Measurements from ENCODE around the gene ATP11A. TPM values are rescaled to one million over a fixed set of nuclear protein-coding genes. Genes with fewer than 3 reads are reported as not detected.

The ATP11A gene
- total RNA-seq, 1 donor from 2014 or later = 281 TPM

DNA sequence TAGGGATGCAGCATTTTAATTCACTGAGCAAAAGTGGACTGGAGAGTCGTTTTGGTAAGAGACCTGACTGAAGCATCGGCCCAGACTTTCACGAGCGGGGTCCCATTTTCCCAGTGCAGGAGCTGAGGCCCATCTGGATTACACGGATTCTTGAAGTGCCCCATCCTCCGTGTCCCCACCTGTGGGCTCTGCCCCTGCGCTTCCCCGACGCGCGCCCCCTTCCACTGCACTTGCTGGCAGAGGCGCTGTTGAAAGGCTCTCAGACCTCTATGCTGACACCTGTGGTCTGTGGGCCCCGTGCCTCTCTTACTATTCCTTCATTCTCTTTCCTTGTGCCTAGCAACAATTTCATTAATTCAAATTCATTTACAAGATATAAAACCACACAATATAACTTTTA is 228.9 kb downstream of the ATP11A start:
- H3K36me3 ChIP-seq = no peaks in the 10 kb centered on the region

GRCh38 chr13:112923962-112924361 is 234.1 kb downstream of the ATP11A start:
- Histone ChIP-seq H3K4me3 (no peak overlapping the region), H3K9me3 (peaks cover 4% of the 10 kb centered on the region), H3K27me3 (ENCODE audit: low read depth) (no peaks in the 10 kb centered on the region), H3K4me1 (peaks cover 5% of the 10 kb centered on the region), H3K36me3 (no peaks in the 10 kb centered on the region), H3K27ac (no peak overlapping the region)
- ATAC-seq = no peak
- no peak for DNase-seq
- TF ChIP-seq, protein P1, sequence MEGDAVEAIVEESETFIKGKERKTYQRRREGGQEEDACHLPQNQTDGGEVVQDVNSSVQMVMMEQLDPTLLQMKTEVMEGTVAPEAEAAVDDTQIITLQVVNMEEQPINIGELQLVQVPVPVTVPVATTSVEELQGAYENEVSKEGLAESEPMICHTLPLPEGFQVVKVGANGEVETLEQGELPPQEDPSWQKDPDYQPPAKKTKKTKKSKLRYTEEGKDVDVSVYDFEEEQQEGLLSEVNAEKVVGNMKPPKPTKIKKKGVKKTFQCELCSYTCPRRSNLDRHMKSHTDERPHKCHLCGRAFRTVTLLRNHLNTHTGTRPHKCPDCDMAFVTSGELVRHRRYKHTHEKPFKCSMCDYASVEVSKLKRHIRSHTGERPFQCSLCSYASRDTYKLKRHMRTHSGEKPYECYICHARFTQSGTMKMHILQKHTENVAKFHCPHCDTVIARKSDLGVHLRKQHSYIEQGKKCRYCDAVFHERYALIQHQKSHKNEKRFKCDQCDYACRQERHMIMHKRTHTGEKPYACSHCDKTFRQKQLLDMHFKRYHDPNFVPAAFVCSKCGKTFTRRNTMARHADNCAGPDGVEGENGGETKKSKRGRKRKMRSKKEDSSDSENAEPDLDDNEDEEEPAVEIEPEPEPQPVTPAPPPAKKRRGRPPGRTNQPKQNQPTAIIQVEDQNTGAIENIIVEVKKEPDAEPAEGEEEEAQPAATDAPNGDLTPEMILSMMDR (IDR thresholded peaks at IDR 0.05) = no peak
- intact Hi-C loops (cut with DNase I) = no loop called here

More for the DNA sequence above, 228.9 kb downstream of the ATP11A start:
- ATAC-seq (no peak), DNase-seq (no peak)
- intact Hi-C loops (cut with DNase I) = no loop called here
- no peaks in the 10 kb centered on the region for H3K9me3 ChIP-seq
- no peak overlapping the region for H3K27ac ChIP-seq
- no peak overlapping the region for H3K4me3 ChIP-seq
- no peaks in the 10 kb centered on the region for H3K4me1 ChIP-seq
- TF ChIP-seq, protein P1 (IDR thresholded peaks at IDR 0.05) = no peak
- H3K27me3 ChIP-seq (ENCODE audit: low read depth) = no peaks in the 10 kb centered on the region

- intact Hi-C loops (cut with DNase I) = no loop called here
- Histone ChIP-seq H3K4me1 (peaks cover 9% of the 10 kb centered on the region), H3K4me3 (no peak overlapping the region), H3K27ac (no peak overlapping the region), H3K9me3 (peaks cover 4% of the 10 kb centered on the region), H3K27me3 (ENCODE audit: low read depth) (peaks cover 2% of the 10 kb centered on the region), H3K36me3 (no peaks in the 10 kb centered on the region)
- ATAC-seq (no peak), DNase-seq (no peak)
- TF ChIP-seq, protein P1 (IDR thresholded peaks at IDR 0.05) = no peak
Measured at GRCh38 chr13:112924365-112924764, 234.5 kb downstream of the ATP11A start.

DNA sequence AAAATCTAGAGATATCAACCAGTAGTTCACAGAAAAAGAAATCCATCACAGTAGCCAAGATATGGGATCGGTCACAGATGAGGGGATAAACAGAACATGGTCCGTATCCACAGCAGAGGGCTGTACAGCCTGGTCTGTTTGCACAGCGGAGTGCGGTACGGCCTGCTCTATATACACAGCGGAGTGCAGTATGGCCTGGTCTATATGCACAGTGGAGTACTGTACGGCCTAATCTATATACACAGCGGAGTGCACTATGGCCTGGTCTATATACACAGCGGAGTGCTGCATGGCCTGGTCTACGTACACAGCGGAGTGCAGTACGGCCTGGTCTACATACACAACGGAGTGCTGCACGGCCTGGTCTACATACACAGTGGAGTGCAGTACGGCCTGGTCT is 236.2 kb downstream of the ATP11A start:
- Histone ChIP-seq H3K4me3 (no peak overlapping the region), H3K9me3 (peaks cover 4% of the 10 kb centered on the region), H3K4me1 (peaks cover 17% of the 10 kb centered on the region), H3K27me3 (ENCODE audit: low read depth) (peaks cover 5% of the 10 kb centered on the region), H3K36me3 (no peaks in the 10 kb centered on the region), H3K27ac (no peak overlapping the region)
- intact Hi-C loops (cut with DNase I) = no loop called here
- ATAC-seq (no peak), DNase-seq (no peak)
- TF ChIP-seq, protein P1 (IDR thresholded peaks at IDR 0.05) = no peak

GRCh38 chr13:112926993-112927392 is 237.2 kb downstream of the ATP11A start:
- no peak overlapping the region for H3K27ac ChIP-seq
- TF ChIP-seq, protein P1 (IDR thresholded peaks at IDR 0.05) = no peak
- H3K9me3 ChIP-seq = peaks cover 4% of the 10 kb centered on the region
- intact Hi-C loops (cut with DNase I) = no loop called here
- H3K36me3 ChIP-seq = no peaks in the 10 kb centered on the region
- no peak for ATAC-seq
- H3K27me3 ChIP-seq (ENCODE audit: low read depth) = peaks cover 5% of the 10 kb centered on the region
- DNase-seq = no peak
- H3K4me1 ChIP-seq = peaks cover 17% of the 10 kb centered on the region
- no peak overlapping the region for H3K4me3 ChIP-seq

Data from lower lobe of right lung (tissue), 2 donors.